Mammary epithelial cell (primary cell): ENCODE data around the gene RPRD1B.

Experiments used
- EZH2 ChIP-seq: IDR thresholded peaks from 2 replicates; pipeline ENCODE4 v1.6.1; 2012; ENCODE audit warnings: low read length, inconsistent platforms, borderline replicate concordance
- TF ChIP-seq, protein P1 (sequence below), 2 donors: IDR thresholded peaks in 1 of 2; conservative IDR thresholded peaks in 1 of 2; 2 replicates each; pipeline ENCODE4 v1.5.1; 2011 to 2012; ENCODE audit warnings: inconsistent platforms in 2 of 2, low read length in 2 of 2, mild to moderate bottlenecking in 2 of 2, control low read depth in 1 of 2, low read depth in 1 of 2; ENCODE audit not compliant: insufficient read depth in 1 of 2; ENCODE audit errors: extremely low read depth in 1 of 2

DNA sequence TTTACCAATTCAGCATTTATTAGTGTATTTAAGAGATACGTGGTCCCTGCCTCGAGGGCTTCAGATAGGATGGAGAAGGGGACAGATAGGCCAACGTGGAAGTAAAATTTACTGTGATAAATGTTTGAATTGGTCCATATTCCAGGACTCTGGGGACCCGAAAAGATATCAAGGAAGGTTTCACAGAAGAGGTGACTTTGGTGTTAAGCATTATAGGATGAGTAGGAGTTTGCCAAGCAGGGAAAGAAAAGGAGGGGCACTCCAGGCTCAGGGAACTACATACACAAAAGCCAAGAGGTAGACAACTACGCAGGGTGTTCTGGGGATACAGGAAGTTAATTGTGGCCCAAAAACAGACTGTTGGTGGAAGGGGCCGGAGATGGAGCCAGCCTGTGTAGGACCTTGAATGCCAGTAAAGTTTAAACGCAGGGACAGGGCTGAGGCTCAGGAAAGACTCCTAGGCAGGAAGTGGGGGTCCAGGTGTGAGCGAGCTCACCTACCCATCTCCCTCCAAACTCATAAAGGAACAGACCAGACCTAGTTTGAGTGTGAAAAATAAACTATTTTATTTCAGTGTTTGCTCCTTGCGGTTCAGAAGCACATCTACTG, 94.5 kb downstream of the RPRD1B start:
- TF ChIP-seq, protein P1, sequence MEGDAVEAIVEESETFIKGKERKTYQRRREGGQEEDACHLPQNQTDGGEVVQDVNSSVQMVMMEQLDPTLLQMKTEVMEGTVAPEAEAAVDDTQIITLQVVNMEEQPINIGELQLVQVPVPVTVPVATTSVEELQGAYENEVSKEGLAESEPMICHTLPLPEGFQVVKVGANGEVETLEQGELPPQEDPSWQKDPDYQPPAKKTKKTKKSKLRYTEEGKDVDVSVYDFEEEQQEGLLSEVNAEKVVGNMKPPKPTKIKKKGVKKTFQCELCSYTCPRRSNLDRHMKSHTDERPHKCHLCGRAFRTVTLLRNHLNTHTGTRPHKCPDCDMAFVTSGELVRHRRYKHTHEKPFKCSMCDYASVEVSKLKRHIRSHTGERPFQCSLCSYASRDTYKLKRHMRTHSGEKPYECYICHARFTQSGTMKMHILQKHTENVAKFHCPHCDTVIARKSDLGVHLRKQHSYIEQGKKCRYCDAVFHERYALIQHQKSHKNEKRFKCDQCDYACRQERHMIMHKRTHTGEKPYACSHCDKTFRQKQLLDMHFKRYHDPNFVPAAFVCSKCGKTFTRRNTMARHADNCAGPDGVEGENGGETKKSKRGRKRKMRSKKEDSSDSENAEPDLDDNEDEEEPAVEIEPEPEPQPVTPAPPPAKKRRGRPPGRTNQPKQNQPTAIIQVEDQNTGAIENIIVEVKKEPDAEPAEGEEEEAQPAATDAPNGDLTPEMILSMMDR (conservative IDR thresholded peaks at IDR 0.05 in 1 of 2, IDR thresholded peaks at IDR 0.05 in 1 of 2; ENCODE audit: extremely low read depth in 1 of 2, insufficient read depth in 1 of 2, low read depth in 1 of 2, low read length in 2 of 2), result no peak
- TF ChIP-seq EZH2, result no peak
